ENCODE results near the gene TMEM201.

Gene TMEM201

GRCh38 chr1:9653491-9654050, 64.9 kb downstream of the TMEM201 start:
- DNase-seq (ENCODE audit: low read depth, low spot score): no peak

- DNase-seq (ENCODE audit: low read depth, low spot score): no peak
These were observed 65.5 kb downstream of the TMEM201 start for GRCh38 chr1:9654051-9654833.

DNA sequence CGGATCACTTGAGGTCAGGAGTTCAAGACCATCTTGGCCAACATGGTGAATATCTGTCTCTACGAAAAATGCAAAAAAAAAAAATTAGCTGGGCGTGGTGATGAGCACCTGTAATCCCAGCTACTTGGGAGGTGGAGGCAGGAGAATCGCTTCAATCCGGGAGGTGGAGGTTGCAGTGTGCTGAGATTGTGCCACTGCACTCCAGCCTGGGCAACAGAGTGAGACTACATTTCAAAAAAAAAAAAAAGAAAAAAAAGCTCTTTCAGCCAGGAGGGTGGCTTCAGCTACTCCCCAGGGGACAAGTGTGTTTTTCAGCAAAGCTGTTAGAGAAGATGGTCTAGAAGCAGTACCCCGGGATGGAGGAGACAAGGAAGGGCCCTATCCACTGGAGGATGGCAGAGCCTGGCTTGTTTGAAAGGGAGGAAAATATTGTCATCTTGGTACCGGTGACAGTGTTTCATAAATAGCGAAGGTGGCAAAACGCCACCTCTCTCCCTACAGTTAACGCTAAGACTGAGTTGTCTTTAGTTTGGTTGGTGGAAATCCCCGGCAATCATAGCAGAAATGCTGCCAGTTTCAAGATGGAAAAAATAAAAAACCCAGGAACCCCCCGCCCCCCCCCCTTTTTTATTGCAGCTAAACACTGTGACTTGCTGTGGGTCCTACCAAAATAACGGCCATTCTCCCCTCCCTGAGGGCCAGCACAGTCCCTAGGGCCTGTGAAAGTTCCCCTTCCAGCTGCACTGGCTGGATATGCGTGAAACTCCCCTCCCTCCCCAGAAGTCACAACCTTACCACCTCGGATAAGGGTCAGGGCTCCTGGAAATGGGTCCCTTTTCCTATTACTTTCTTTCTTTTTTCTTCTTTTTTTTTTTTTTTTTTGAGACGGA, 66.4 kb downstream of the TMEM201 start:
- no peak for DNase-seq (ENCODE audit: low read depth, low spot score)

DNA sequence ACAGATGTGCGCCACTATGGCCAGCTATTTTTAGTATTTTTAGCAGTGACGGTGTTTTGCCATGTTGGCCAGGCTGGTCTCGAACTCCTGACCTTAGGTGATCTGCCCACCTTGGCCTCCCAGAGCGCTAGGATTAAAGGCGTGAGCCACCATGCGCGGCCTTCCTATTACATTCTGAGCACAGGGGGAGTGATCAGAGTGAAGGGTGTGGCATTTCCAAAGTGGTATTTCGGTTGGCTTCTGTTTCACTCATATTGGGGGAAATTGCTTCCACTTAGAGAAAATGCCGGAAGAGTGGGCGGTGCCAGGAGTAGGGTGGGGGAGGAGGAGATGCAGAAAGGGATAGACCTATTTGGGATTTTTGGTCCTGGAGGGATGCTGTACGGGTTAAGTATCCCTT, 67.1 kb downstream of the TMEM201 start:
- no peak for DNase-seq (ENCODE audit: low read depth, low spot score)

DNA sequence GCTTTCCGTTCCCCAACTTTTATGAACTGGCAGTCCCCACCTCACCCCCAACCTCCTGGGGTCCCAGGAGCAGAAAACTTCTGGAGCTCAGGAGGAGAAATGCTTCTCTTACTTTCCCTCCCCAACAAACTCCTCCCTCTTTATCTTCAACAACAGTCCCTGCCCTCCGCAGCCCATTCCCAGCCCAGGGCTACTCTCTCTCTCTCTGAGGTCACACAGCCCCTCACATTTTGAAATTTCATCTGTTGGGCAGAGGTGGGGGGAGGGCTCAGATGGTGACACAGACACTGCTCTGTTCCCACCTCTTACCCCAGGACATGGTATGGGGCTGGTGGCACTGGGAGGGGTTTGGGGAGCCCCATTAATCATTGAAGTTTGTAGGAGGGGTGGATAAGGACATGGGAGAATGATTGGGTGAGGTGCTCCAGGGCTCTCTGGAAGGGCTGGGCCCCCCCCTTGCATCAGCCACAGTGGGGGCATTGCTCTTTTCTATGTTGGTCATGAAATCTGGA, 68.9 kb downstream of the TMEM201 start:
- DNase-seq (ENCODE audit: low read depth, low spot score): no peak

GRCh38 chr1:9658199-9658598, 69.5 kb downstream of the TMEM201 start:
- DNase-seq (ENCODE audit: low read depth, low spot score): no peak

DNA sequence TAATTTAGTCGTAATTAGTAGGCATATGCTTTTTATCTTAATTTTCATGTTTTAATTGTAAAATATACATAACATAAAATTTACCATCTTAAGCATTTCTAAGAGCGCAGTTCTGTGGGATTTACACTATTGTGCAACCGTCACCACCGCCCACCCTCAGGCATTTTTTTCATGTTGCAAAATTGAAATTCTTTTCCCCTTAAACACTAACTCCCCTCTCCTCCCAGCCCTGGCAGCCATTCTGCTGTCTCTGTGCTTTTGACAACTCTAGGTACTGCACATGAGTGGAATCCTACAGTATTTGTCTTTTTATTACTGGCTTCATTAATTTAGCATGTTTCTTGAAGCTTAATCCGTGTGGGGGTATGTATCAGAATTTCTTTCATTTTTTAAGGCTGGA, 70.6 kb downstream of the TMEM201 start:
- no peak for DNase-seq (ENCODE audit: low read depth, low spot score)

- no peak for DNase-seq (ENCODE audit: low read depth, low spot score)
These were observed 74.5 kb downstream of the TMEM201 start for GRCh38 chr1:9663257-9663656.
